ENCODE data around the gene VILL.

- TF ChIP-seq EZH2 (IDR thresholded peaks at IDR 0.05): no peak
- TF ChIP-seq POLR2AphosphoS5 (IDR thresholded peaks at IDR 0.05; ENCODE audit: borderline replicate concordance, low read depth, low read length): no peak
Observed at GRCh38 chr3:38001456-38002081, 11.0 kb downstream of the VILL start.

All from SK-N-MC (cell line).